ENCODE results near the gene SLC35G6.

Gene SLC35G6

DNA sequence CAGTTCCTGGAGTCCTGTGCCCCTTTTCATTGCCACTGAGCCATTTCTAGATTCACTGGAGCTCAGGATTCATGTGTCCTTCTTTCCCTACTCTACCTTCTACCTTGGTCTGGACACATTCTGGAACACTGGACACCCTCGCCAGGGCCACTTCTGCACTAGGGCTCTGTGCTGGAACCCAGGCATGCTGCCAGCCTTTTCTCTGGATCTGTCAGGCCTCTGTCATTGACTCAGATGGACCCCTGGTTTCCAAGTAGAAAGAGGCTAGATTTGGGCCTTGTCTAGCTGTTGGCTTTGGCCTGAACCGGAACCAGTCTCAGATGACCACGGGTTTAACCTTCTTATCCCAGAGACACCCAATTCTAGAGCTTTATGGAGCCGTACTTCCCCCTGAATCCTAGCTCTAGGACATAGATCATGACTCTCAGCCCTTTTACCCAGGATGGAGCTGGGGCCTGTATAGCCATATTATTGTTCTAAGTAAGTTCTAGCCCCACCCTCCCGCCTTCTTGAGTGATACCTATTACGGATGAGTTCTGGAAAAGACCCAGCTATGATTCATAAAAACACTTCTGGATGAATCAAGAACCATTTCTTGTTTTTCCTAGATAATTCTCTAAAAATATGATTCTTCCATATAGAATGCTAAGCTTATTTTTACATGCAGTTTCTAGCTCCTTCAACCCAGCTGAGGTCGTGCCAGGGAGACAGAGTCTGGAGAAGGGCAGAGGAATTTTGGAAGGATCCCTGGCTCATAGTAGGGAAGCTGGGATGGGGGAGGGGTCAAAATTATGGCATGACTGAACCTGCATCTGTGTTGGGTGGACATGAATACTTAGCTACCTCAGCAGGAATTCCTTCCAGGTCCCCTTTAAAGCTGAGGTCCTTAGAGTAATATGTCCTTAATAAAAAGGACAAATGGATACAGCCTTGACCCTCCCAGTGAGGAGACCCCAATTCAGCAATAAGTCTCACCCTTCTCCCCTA, 37.5 kb upstream of the SLC35G6 start:
- Mint-ChIP-seq H3K27ac (no peak overlapping the region), H3K9me3 (no peaks in the 10 kb centered on the region), H3K27me3 (peaks cover 42% of the 10 kb centered on the region), H3K4me3 (no peak overlapping the region), H3K4me1 (peaks cover 24% of the 10 kb centered on the region), H3K36me3 (peaks cover 4% of the 10 kb centered on the region)
- DNase-seq (ENCODE audit: low spot score in 2 of 2) (no peak), ATAC-seq (ENCODE audit: low read depth) (no peak)

DNA sequence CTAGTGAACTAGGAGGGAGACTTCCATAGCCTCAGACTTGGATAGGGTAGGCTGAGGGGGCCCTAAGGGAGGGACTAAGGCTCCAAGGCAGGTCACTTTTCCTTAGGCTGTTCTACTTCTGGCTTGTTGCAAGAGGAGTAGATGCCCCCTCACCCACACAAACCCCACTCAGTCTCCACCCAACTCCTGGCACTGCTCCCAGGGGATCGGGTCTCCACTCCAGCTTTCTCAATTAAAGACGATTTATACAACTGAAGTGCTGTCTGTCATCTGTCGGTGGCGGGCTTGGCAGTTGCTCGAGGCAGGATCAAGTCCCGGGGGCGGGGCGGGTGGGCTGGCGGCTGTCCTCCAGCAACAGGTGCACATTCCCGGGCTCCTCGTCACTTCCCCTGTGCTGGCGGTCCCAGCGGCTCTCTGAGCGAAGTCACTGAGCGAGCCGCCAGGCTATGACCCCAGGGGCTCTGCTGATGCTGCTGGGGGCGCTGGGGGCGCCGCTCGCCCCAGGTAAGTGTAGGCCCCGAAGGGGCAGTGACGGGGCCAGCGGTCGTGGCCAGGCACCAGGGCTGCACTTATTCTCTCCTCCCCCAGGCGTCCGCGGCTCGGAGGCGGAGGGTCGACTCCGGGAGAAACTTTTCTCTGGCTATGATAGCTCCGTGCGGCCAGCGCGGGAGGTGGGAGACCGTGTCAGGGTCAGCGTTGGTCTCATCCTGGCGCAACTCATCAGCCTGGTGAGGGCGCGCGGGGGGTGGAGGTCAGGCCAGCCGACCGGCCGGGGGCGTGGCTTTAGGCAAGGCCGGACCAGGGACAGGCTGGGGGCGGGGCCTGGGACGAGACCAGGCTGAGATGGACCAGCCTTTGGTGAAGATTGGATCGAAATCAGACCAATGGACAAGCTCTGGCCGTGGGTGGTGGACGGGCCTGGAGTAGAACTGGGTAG, 36.3 kb upstream of the SLC35G6 start, which contains the start of gene CHRNB1:
Gene CHRNB1 (plus strand): TSS at position 380 of the 937 bp plus-strand sequence. CDS start 67 bp downstream, at position 447.
- no peaks in the 10 kb centered on the region for H3K9me3 Mint-ChIP-seq
- peak within 1 kb of the TSS; percentile 76 for H3K4me3 Mint-ChIP-seq
- DNase-seq (ENCODE audit: low spot score in 2 of 2) (no peak), ATAC-seq (ENCODE audit: low read depth) (peak; percentile 40)
- peaks cover 44% of the 10 kb centered on the region for H3K27me3 Mint-ChIP-seq
- H3K36me3 Mint-ChIP-seq: peaks cover 4% of the 10 kb centered on the region
- H3K27ac Mint-ChIP-seq: peak within 1 kb of the TSS; percentile 6
- H3K4me1 Mint-ChIP-seq: peaks cover 20% of the 10 kb centered on the region

DNA sequence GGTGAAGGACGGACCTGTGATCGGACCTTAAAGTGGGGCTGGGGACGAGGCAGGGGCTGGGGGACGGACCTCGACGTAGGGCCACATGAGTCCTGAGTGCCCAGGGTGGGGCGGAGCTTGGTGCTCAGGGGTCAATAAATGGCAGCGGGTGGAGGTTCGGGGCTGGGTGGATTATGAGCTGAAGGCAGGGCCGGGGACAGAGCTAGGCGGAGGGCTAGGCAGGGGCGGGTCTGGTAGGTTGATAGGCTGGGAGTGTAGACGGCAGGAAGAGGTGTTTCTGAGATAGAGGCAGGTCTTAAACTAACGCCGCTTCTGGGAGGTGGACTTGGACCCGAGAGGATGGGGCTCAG, 35.7 kb upstream of the SLC35G6 start:
- Mint-ChIP-seq H3K36me3 (peaks cover 4% of the 10 kb centered on the region), H3K4me3 (peak overlapping the region; percentile 76), H3K27me3 (peaks cover 40% of the 10 kb centered on the region), H3K9me3 (no peaks in the 10 kb centered on the region), H3K4me1 (peaks cover 15% of the 10 kb centered on the region), H3K27ac (peak overlapping the region; percentile 6)
- ATAC-seq (ENCODE audit: low read depth) (peak; percentile 74), DNase-seq (ENCODE audit: low spot score in 2 of 2) (no peak)

DNA sequence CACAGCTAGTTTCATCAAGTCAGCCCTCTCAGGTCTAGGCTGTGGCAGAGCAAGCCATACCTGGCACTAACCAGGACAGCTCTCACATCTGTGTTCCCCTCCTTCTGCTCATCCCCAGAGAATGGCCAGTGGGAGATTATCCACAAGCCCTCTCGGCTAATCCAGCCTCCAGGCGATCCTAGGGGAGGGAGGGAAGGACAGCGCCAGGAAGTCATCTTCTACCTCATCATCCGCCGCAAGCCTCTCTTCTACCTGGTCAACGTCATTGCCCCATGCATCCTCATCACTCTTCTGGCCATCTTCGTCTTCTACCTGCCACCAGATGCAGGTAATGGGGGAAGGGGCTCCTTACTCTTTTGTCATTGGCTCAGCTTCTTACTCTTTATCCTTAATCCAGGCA, 32.8 kb upstream of the SLC35G6 start:
- peaks cover 31% of the 10 kb centered on the region for H3K27me3 Mint-ChIP-seq
- no peaks in the 10 kb centered on the region for H3K9me3 Mint-ChIP-seq
- DNase-seq (ENCODE audit: low spot score in 2 of 2): no peak
- H3K4me1 Mint-ChIP-seq: peaks cover 13% of the 10 kb centered on the region
- peaks cover 3% of the 10 kb centered on the region for H3K36me3 Mint-ChIP-seq
- ATAC-seq (ENCODE audit: low read depth): no peak
- no peak overlapping the region for H3K4me3 Mint-ChIP-seq
- no peak overlapping the region for H3K27ac Mint-ChIP-seq

DNA sequence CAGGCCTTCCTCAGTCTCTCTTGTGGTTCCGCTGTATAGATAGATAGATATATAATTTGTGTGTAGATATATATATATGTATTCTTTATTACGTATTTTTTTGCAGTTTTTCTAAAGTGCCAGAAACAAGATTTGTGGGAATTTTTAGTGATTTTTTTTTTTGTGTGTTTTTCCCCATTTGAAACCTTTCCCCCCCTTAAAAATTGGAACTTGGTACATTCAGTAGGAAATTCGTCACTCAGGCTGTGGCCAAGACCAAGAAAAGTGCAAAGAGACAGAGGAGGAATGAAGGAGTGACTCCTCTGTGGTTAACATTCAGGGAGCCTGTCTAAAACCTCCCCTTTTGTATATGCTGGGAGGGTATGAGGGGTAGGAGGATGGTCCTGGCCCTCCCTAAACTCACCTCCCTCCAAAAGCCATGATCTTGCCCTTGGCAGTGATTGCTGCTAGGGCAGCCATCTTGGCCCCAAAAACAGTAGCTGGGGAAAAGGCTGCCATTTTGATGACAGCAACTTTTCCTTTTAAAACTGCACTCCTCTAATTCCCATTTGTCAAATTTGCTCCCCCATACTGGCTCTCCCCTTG, 21.2 kb upstream of the SLC35G6 start:
- no peak overlapping the region for H3K4me3 Mint-ChIP-seq
- ATAC-seq (ENCODE audit: low read depth): no peak
- H3K27ac Mint-ChIP-seq: no peak overlapping the region
- H3K36me3 Mint-ChIP-seq: peaks cover 4% of the 10 kb centered on the region
- no peaks in the 10 kb centered on the region for H3K27me3 Mint-ChIP-seq
- H3K4me1 Mint-ChIP-seq: no peaks in the 10 kb centered on the region
- no peaks in the 10 kb centered on the region for H3K9me3 Mint-ChIP-seq
- no peak for DNase-seq (ENCODE audit: low spot score in 2 of 2)

DNA sequence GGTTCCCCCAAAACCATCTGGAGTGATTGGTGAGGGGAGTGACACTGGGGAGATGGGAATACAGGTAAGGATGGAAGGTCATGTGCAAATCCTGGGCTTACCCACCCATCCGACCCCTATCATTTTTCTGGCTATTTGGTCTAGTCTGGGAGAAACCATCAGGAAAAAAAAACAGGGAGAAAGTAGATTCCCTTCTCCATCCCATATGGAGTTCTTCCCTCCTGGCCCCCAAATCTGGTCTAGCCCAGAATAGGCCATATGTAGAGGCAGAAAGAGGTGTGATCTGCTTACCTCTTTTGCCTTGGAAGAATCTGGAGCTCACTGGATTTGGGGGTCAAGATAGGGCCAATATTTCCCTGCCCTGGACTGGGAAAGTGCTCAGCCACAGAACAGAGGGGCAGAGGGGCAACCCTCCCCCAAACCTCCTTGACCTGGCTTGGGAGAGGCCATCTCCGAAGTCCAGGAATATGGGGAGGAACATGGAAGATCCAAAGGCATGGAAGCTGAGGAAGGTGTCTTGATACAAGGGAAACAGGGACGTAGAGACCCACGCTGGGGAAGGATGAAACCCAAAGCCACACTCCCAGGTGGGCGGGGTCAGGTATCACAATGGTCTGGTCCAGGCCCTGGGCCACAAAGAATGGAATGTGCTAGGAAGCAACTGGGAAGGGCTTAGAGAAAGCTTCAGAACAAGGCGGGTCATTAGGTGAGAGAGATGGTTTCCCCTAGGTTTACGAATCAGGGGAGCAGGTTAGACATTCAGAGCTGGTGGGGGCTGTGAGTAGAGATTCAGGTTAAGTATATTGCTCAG, 20.2 kb upstream of the SLC35G6 start:
- Mint-ChIP-seq H3K27ac (no peak overlapping the region), H3K4me3 (no peak overlapping the region)

DNA sequence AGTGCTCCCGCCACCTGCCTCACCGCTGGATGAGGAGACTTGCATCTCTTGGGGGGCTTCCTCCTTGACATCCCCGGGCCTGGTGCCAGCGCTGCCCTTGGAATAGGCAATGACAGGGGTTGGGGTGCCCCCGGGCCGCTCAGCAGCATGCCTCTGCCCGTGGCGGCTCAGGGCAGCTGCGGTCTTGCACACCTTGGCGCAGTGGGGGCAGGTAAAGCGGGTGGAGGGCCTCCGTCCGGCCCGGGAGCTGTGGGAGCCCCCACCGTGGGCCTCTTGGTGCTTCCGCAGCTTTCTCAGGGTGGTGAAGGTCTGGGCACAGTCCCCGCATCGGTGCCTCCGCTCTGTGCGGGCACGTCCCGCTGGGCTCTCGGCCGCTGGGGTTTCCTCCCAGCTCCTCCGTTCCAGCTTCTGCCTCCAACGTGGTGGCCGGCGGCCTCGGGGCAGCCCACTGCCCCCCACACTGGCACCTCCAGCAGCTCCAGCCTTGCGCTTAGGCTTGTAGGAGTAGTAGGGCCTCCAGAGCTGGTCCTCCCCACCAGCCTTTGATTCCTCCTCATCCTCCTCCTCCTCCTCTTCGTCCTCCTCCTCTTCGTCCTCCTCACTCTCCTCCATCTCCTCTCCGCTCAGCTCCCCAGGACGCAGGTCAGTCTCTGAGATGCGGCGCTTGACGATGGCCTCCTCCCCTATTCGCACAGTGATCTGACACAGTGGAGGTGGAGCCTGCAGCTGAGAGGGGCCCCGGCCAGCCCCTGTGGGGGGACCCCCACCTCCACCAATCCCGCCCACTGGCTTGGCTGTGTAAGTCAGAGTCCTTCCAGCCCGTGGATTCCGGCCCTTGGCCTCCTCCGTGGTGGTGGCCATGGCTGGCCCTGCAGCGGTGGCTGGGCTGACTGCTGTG, 18.5 kb upstream of the SLC35G6 start:
- H3K9me3 Mint-ChIP-seq: no peaks in the 10 kb centered on the region
- no peak overlapping the region for H3K4me3 Mint-ChIP-seq
- peaks cover 10% of the 10 kb centered on the region for H3K4me1 Mint-ChIP-seq
- ATAC-seq (ENCODE audit: low read depth) (no peak), DNase-seq (ENCODE audit: low spot score in 2 of 2) (no peak)
- H3K36me3 Mint-ChIP-seq: peaks cover 14% of the 10 kb centered on the region
- H3K27me3 Mint-ChIP-seq: no peaks in the 10 kb centered on the region
- no peak overlapping the region for H3K27ac Mint-ChIP-seq

More for the DNA sequence above, 20.2 kb upstream of the SLC35G6 start:
- Mint-ChIP-seq H3K9me3 (no peaks in the 10 kb centered on the region), H3K36me3 (peaks cover 6% of the 10 kb centered on the region), H3K27me3 (no peaks in the 10 kb centered on the region), H3K4me1 (no peaks in the 10 kb centered on the region)
- DNase-seq (ENCODE audit: low spot score in 2 of 2) (no peak), ATAC-seq (ENCODE audit: low read depth) (no peak)

DNA sequence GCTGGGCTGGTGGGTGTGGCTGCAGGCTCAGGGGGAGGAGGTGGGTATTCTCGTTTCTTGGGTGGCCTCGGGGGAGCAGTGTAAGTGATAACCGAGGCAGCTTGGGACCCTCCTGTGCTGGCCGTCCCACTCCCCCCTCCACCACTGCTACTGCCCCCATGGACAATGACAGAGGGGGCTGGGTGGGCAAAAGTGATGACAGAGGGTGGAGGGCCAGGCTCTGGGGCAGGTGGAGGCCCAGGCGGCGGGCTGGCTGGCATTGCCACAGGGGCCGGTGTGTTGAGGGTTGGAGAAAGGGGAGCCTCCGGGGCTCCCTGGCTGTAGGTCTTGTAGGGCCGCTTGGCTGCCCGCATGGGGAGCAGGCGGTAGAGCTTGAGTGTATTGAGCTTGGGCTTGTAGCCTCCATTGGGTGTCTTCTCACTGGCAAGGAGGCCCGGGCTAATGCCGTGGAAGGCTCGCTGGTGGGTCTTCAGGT, 17.8 kb upstream of the SLC35G6 start:
- Mint-ChIP-seq H3K27ac (no peak overlapping the region), H3K4me1 (peaks cover 10% of the 10 kb centered on the region), H3K36me3 (peaks cover 14% of the 10 kb centered on the region), H3K4me3 (no peak overlapping the region), H3K9me3 (no peaks in the 10 kb centered on the region), H3K27me3 (no peaks in the 10 kb centered on the region)
- ATAC-seq (ENCODE audit: low read depth) (no peak), DNase-seq (ENCODE audit: low spot score in 2 of 2) (no peak)

DNA sequence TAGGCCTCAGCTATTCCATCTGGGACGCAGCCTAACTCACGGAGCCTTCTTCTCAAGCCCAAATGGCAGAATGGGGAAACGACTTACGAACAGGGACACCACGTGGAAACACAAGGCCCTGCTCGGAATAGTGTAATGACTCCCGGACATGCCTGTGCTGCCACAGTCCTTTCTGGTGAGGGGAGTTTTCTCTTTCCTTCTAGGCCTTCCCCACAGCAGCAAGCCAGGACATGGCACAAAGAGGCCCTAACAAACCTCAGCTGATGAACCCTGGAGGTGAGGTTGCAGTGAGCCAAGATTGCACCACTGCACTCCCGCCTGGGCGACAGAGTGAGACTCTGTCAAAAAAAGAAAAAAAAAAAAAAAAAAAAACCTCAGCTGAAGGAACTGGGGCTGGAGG, 17.2 kb upstream of the SLC35G6 start:
- Mint-ChIP-seq H3K4me1 (peaks cover 14% of the 10 kb centered on the region), H3K27me3 (no peaks in the 10 kb centered on the region), H3K4me3 (no peak overlapping the region), H3K27ac (no peak overlapping the region), H3K36me3 (peaks cover 18% of the 10 kb centered on the region), H3K9me3 (no peaks in the 10 kb centered on the region)
- DNase-seq (ENCODE audit: low spot score in 2 of 2) (no peak), ATAC-seq (ENCODE audit: low read depth) (no peak)

DNA sequence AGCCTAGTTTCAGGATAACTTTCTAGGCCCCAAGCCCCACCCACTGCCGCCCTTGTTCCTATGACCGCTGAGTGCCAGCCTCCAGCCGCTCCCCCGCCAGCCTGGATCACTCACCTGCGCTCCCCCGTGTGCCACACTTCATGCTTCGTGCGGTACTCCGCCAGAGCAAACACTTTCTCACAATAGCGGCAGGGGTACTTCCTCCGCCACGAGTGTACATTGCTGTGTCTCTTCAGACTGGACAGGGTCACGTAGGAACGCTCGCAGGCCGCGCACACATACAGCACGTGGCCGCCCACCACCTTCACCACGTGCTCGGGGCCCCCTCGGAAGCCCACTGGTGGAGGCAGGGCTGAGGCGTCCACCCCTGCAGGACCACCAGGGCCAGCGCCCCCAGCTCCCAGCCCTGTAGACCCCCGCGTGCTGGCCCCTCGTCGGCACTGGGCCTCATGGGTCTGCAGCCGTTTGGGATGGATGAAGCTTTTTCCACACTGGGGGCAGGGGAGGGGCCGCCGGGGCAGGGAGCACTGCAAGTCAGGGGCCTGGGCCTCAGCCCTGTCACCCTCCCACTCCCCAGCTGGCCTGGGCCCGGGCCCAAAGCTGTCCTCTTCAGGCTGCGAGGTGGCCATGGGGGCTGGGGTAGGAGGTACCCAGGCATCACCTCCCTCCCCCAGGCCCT, 15.5 kb upstream of the SLC35G6 start:
- H3K36me3 Mint-ChIP-seq: peaks cover 18% of the 10 kb centered on the region
- H3K9me3 Mint-ChIP-seq: no peaks in the 10 kb centered on the region
- no peaks in the 10 kb centered on the region for H3K27me3 Mint-ChIP-seq
- H3K4me1 Mint-ChIP-seq: peaks cover 14% of the 10 kb centered on the region
- H3K27ac Mint-ChIP-seq: no peak overlapping the region
- DNase-seq (ENCODE audit: low spot score in 2 of 2) (no peak), ATAC-seq (ENCODE audit: low read depth) (no peak)
- H3K4me3 Mint-ChIP-seq: no peak overlapping the region

DNA sequence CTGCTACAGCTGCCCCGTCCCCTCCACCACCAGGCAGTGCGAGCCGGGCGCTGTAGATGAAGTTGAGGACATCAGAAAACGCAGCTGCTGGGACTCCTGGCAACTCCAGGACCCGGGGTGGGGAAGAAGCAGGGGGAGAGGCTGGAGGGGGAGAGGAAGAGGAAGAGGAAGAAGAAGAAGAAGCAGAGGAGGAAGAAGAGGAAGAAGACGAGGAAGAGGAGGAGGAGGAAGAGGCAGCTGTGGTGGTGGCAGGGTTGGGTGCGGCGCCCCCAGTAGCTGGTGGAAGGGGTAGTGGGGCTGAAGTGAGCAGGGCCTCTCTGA, 15.0 kb upstream of the SLC35G6 start:
- Mint-ChIP-seq H3K27ac (no peak overlapping the region), H3K4me1 (peaks cover 14% of the 10 kb centered on the region), H3K36me3 (peaks cover 18% of the 10 kb centered on the region), H3K4me3 (no peak overlapping the region), H3K9me3 (no peaks in the 10 kb centered on the region), H3K27me3 (no peaks in the 10 kb centered on the region)
- ATAC-seq (ENCODE audit: low read depth): no peak
- no peak for DNase-seq (ENCODE audit: low spot score in 2 of 2)

DNA sequence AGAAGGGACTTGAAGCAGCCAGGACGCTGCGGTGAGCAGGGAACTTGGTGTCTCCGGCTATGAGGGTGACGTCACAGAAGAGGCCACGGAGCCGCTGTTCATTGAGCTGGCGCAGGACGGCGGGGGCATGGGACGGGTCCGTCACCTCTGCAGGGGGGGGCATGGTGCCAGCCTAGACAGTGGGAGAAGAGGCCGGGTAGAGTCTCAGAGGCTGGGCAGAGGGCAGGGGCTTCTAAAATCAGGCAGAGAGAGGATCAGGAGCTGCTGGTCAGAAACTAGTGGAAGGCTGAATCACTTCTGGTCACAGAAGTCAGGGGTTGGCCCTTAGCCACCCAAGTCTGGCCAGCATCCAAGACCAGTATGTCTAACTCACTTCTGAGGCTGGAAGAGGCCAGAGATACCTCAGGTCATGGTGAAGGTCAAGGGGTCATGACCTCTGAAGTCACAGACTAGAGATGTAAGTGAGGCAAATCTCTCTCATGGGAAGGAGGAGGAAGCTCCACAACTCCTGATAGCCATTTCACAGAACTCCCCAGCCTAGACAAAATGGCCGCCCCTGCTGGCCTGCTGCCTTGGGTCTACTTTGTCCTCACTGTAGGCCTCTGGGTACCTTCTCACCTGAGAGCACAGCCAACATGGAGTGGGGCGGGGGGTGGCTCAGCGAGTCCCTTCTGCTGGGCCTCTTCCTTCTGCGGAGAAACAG, 14.5 kb upstream of the SLC35G6 start:
- ATAC-seq (ENCODE audit: low read depth): no peak
- H3K27ac Mint-ChIP-seq: no peak overlapping the region
- peaks cover 18% of the 10 kb centered on the region for H3K36me3 Mint-ChIP-seq
- no peaks in the 10 kb centered on the region for H3K27me3 Mint-ChIP-seq
- no peaks in the 10 kb centered on the region for H3K9me3 Mint-ChIP-seq
- H3K4me1 Mint-ChIP-seq: peaks cover 15% of the 10 kb centered on the region
- no peak overlapping the region for H3K4me3 Mint-ChIP-seq
- no peak for DNase-seq (ENCODE audit: low spot score in 2 of 2)

All from memory B cell (primary cell).